Esophagus squamous epithelium (tissue), 4 donors: Measurements from ENCODE around the gene SGSM2.

Source experiments
- CTCF ChIP-seq, 6 experiments: fragments of 450-650 bp in 4 of 6; fragments of 200-600 bp in 2 of 6; sonication (generic) in 2 of 6; IDR thresholded peaks; one replicate each; pipeline ENCODE4 v1.5.1; 2016 to 2019; ENCODE audit warnings: antibody characterized with exemption in 6 of 6, mild to moderate bottlenecking in 4 of 6, moderate library complexity in 4 of 6
- POLR2A ChIP-seq, 4 donors: fragments of 450-650 bp; IDR thresholded peaks; one replicate each; pipeline ENCODE4 v1.6.1; 2017; ENCODE audit warnings: antibody characterized with exemption in 4 of 4, mild to moderate bottlenecking in 4 of 4, moderate library complexity in 3 of 4

- TF ChIP-seq CTCF (IDR thresholded peaks at IDR 0.05), result no peak
- no peak for TF ChIP-seq POLR2A (IDR thresholded peaks at IDR 0.05)
Measured at GRCh38 chr17:2374549-2375285, 37.4 kb downstream of the SGSM2 start.
